Neuronal stem cell (in vitro differentiated cells): ENCODE results near the gene TPST1. TPM values are rescaled to one million over a fixed set of nuclear protein-coding genes. Genes with fewer than 3 reads are reported as not detected.

Experiments used
- DNase-seq: peaks from one replicate; pipeline ENCODE4 v3.0.0-alpha.2; 2013; ENCODE audit warnings: low spot score
- H2AFZ ChIP-seq: one replicate; pipeline ENCODE4 v1.6.1; 2013; ENCODE audit warnings: mild to moderate bottlenecking, low read length, inconsistent platforms
- H2AK5ac ChIP-seq: 2 replicates; pipeline ENCODE4 v1.6.1; 2013; ENCODE audit warnings: low read depth, mild to moderate bottlenecking, inconsistent platforms, low read length, moderate library complexity, mixed read lengths
- H2BK120ac ChIP-seq: 2 replicates; pipeline ENCODE4 v1.6.1; 2013; ENCODE audit warnings: low read depth, mild to moderate bottlenecking, inconsistent platforms, low read length, moderate library complexity, mixed read lengths
- H2BK12ac ChIP-seq: one replicate; pipeline ENCODE4 v1.6.1; 2013; ENCODE audit warnings: low read length, inconsistent platforms
- H2BK15ac ChIP-seq: 2 replicates; pipeline ENCODE4 v1.6.1; 2013; ENCODE audit warnings: mild to moderate bottlenecking, low read length, inconsistent platforms, mixed read lengths
- H2BK5ac ChIP-seq: one replicate; pipeline ENCODE4 v1.6.1; 2013; ENCODE audit warnings: inconsistent platforms, mild to moderate bottlenecking, low read length, moderate library complexity
- H3K14ac ChIP-seq: one replicate; pipeline ENCODE4 v1.6.1; 2013; ENCODE audit warnings: low read length, inconsistent platforms
- H3K18ac ChIP-seq: 2 replicates; pipeline ENCODE4 v1.6.1; 2013; ENCODE audit warnings: low read length, inconsistent platforms
- H3K23ac ChIP-seq: 2 replicates; pipeline ENCODE4 v1.6.1; 2013; ENCODE audit warnings: low read depth, mild to moderate bottlenecking, mixed read lengths, low read length, inconsistent platforms; ENCODE audit not compliant: poor library complexity
- H3K27ac ChIP-seq: replicated peaks from 3 replicates; pipeline ENCODE4 v1.5.1; 2013; ENCODE audit warnings: low read length, inconsistent platforms
- H3K27me3 ChIP-seq, 3 experiments: 2 replicates each; pipeline ENCODE4 v1.6.1; 2013; ENCODE audit warnings: low read length in 3 of 3, mild to moderate bottlenecking in 2 of 3, inconsistent platforms in 1 of 3, low read depth in 1 of 3, mixed read lengths in 1 of 3, moderate library complexity in 1 of 3; ENCODE audit not compliant: control insufficient read depth in 3 of 3, insufficient read depth in 3 of 3
- H3K36me3 ChIP-seq, 2 donors: replicated peaks in 1 of 2; 2 replicates each; pipeline ENCODE4 v1.6.1; 2013; ENCODE audit warnings: low read length in 2 of 2; ENCODE audit not compliant: control insufficient read depth in 2 of 2, insufficient read depth in 2 of 2
- H3K4ac ChIP-seq: 2 replicates; pipeline ENCODE4 v1.6.1; 2013; ENCODE audit warnings: inconsistent platforms, mild to moderate bottlenecking, low read length, moderate library complexity
- H3K4me1 ChIP-seq, 2 donors: 1 replicate in 1 of 2; 2 replicates in 1 of 2; pipeline ENCODE4 v1.6.1; 2013; ENCODE audit warnings: low read length in 2 of 2, low read depth in 1 of 2; ENCODE audit not compliant: control insufficient read depth in 2 of 2, insufficient read depth in 1 of 2
- H3K4me2 ChIP-seq: one replicate; pipeline ENCODE4 v1.6.1; 2013; ENCODE audit warnings: mild to moderate bottlenecking, low read length, inconsistent platforms; ENCODE audit not compliant: insufficient read depth, poor library complexity, severe bottlenecking
- H3K4me3 ChIP-seq, 2 donors: 2 replicates each; pipeline ENCODE4 v1.5.1; 2013; ENCODE audit warnings: low read length in 2 of 2, mild to moderate bottlenecking in 2 of 2, inconsistent platforms in 1 of 2, moderate library complexity in 1 of 2
- H3K79me1 ChIP-seq: one replicate; pipeline ENCODE4 v1.6.1; 2013; ENCODE audit warnings: low read depth, mild to moderate bottlenecking, inconsistent platforms, low read length, moderate library complexity
- H3K9ac ChIP-seq: one replicate; pipeline ENCODE4 v1.6.1; 2013; ENCODE audit warnings: mild to moderate bottlenecking, low read depth, low read length, inconsistent platforms; ENCODE audit not compliant: poor library complexity
- H3K9me3 ChIP-seq, 2 donors: replicated peaks in 1 of 2; 2 replicates each; pipeline versions ENCODE3 to v1.6.1; 2013; ENCODE audit warnings: low read length in 2 of 2, mild to moderate bottlenecking in 2 of 2, inconsistent platforms in 1 of 2, low read depth in 1 of 2, mixed read lengths in 1 of 2, moderate library complexity in 1 of 2; ENCODE audit not compliant: control insufficient read depth in 2 of 2, insufficient read depth in 1 of 2
- H4K8ac ChIP-seq: one replicate; pipeline ENCODE4 v1.6.1; 2013; ENCODE audit warnings: low read depth, mild to moderate bottlenecking, inconsistent platforms, low read length, moderate library complexity
- H4K91ac ChIP-seq: one replicate; pipeline ENCODE4 v1.6.1; 2013; ENCODE audit warnings: low read length, low read depth, mild to moderate bottlenecking, inconsistent platforms; ENCODE audit not compliant: poor library complexity
- WGBS, 2 donors: extraction: QIAGEN DNeasy Blood & Tissue Kit; methylation state at CpG; one replicate each; pipeline ENCODE4 v1.1.7; 2013; ENCODE audit warnings: missing lambda C conversion rate in 2 of 2, mixed read lengths in 1 of 2; ENCODE audit not compliant: insufficient read length in 2 of 2, insufficient replicate concordance in 1 of 2; ENCODE audit errors: extremely low coverage in 2 of 2; 5-methylcytosine and 5-hydroxymethylcytosine counted together
- small RNA-seq: library from polyadenylated mRNA; stranded (forward); fragments of <200 nt; extraction: miRNeasy Mini kit (QIAGEN cat#:217004); gene quantifications from one replicate; pipeline ENCODE3, GENCODE V24; 2013; ENCODE audit not compliant: insufficient read depth

The TPST1 gene

DNA sequence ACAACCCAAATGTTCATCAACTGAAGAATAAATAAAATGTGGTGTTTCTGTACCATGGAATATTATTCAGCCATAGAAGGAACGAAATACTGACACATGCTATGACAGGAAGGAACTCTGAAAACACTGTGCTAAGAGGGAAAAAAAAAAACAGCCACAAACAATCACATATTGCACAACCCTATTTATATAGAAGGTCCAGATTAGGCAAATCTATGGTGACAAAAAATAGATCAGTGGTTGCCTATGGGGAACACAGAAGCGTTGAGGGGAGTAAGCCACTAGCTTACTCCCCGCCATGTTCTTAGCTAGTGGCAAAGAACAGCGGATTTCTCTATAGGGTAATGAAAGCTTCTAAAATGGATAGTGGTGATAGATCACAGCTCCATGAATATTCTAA, 198.4 kb downstream of the TPST1 start:
- H3K4ac ChIP-seq = no peak overlapping the region
- H3K23ac ChIP-seq = no peak overlapping the region
- no peak overlapping the region for H3K9ac ChIP-seq
- H2AFZ ChIP-seq = no peak overlapping the region
- H3K14ac ChIP-seq = no peak overlapping the region
- H2BK12ac ChIP-seq = no peak overlapping the region
- H4K91ac ChIP-seq = no peak overlapping the region
- H2BK15ac ChIP-seq = no peak overlapping the region
- H3K18ac ChIP-seq = no peak overlapping the region
- no peak overlapping the region for H3K4me2 ChIP-seq
- no peak overlapping the region for H2AK5ac ChIP-seq
- peaks cover 2 to 57% of the 10 kb centered on the region in 2 donors for H3K36me3 ChIP-seq
- H3K4me1 ChIP-seq = no peaks in the 10 kb centered on the region
- no peaks in the 10 kb centered on the region for H3K79me1 ChIP-seq
- no peak overlapping the region for H2BK5ac ChIP-seq
- no peak for DNase-seq
- no peak overlapping the region for H3K27ac ChIP-seq
- H3K4me3 ChIP-seq = no peak overlapping the region
- no peak overlapping the region for H4K8ac ChIP-seq
- H3K27me3 ChIP-seq = no peaks in the 10 kb centered on the region
- peaks cover 0 to 6% of the 10 kb centered on the region in 2 donors for H3K9me3 ChIP-seq
- H2BK120ac ChIP-seq = no peak overlapping the region
- WGBS, 2 donors = no CpG with 5 or more reads among the region's 4 CpGs

DNA sequence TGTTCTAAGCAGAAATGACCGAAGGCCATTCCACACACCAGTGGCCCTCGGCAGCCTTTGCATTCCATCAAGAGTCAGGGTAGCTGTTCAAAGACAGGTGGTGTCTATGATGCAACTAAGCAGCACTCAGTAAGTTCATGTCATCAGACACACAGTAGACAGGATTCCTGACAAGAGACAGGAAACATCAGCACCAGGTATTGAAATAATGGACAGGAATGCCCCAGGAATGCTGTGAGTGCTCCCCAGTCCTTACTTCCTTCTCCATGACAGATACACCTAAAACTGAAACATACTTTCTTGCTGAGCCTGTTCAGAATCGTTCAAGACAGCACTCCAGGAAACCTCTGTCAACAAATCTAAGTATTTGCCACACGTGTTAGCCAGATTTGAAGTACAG, 204.4 kb downstream of the TPST1 start:
- WGBS, 2 donors = no CpG with 5 or more reads among the region's 4 CpGs
- no peak overlapping the region for H4K8ac ChIP-seq
- H3K36me3 ChIP-seq = peaks cover 0 to 44% of the 10 kb centered on the region in 2 donors

More for the DNA sequence above, 204.4 kb downstream of the TPST1 start:
- no peak overlapping the region for H3K4me2 ChIP-seq
- H3K79me1 ChIP-seq = no peaks in the 10 kb centered on the region
- H3K23ac ChIP-seq = no peak overlapping the region
- H3K14ac ChIP-seq = no peak overlapping the region
- no peak overlapping the region for H3K4ac ChIP-seq
- H3K27ac ChIP-seq = no peak overlapping the region
- no peak overlapping the region for H2BK120ac ChIP-seq
- no peak overlapping the region for H4K91ac ChIP-seq
- DNase-seq = no peak
- H2AK5ac ChIP-seq = no peak overlapping the region
- H3K9ac ChIP-seq = no peak overlapping the region
- H2BK5ac ChIP-seq = no peak overlapping the region
- H3K9me3 ChIP-seq = peaks cover 0 to 3% of the 10 kb centered on the region in 2 donors
- H2BK12ac ChIP-seq = no peak overlapping the region
- no peak overlapping the region for H2BK15ac ChIP-seq
- H3K27me3 ChIP-seq = no peaks in the 10 kb centered on the region
- H3K4me3 ChIP-seq = no peak overlapping the region
- H2AFZ ChIP-seq = no peak overlapping the region
- H3K4me1 ChIP-seq = peaks cover 0 to 5% of the 10 kb centered on the region in 2 donors
- H3K18ac ChIP-seq = no peak overlapping the region

Small RNAs within 50 kb of the gene (small RNA-seq; reads per million reads assigned to genes)
- not detected for gene RNU6-313P
